Immature natural killer cell (primary cell): ENCODE data around the gene CST6. TPM values are rescaled to one million over a fixed set of nuclear protein-coding genes. Genes with fewer than 3 reads are reported as not detected.

Source experiments
- DNase-seq, 3 donors: peaks; one replicate each; pipeline ENCODE4 v3.0.0; 2022; ENCODE audit warnings: mixed read lengths in 1 of 3
- H3K27ac Mint-ChIP-seq, 6 donors: one replicate each; pipeline ENCODE4 v1.8.0; 2020; ENCODE audit warnings: mixed read lengths in 6 of 6, mild to moderate bottlenecking in 5 of 6, inconsistent platforms in 4 of 6, moderate library complexity in 3 of 6
- H3K27me3 Mint-ChIP-seq, 3 donors: one replicate each; pipeline ENCODE4 v1.8.0; 2020 to 2021; ENCODE audit warnings: low read depth in 3 of 3, mild to moderate bottlenecking in 3 of 3, mixed read lengths in 3 of 3, moderate library complexity in 3 of 3, inconsistent platforms in 1 of 3
- H3K36me3 Mint-ChIP-seq, 3 donors: one replicate each; pipeline ENCODE4 v1.8.0; 2020; ENCODE audit warnings: mixed read lengths in 3 of 3, inconsistent platforms in 2 of 3, mild to moderate bottlenecking in 2 of 3
- H3K4me1 Mint-ChIP-seq, 2 donors: one replicate each; pipeline ENCODE4 v1.8.0; 2020; ENCODE audit warnings: inconsistent platforms in 2 of 2, mild to moderate bottlenecking in 2 of 2, mixed read lengths in 2 of 2, moderate library complexity in 1 of 2
- H3K4me3 Mint-ChIP-seq, 5 donors: one replicate each; pipeline ENCODE4 v1.8.0; 2020; ENCODE audit warnings: mild to moderate bottlenecking in 5 of 5, mixed read lengths in 5 of 5, inconsistent platforms in 3 of 5, moderate library complexity in 3 of 5
- H3K9me3 Mint-ChIP-seq, 6 donors: one replicate each; pipeline ENCODE4 v1.8.0; 2020; ENCODE audit warnings: mild to moderate bottlenecking in 6 of 6, mixed read lengths in 6 of 6, inconsistent platforms in 4 of 6, moderate library complexity in 3 of 6
- polyA plus RNA-seq, 3 donors: library from polyadenylated mRNA; unstranded; fragments of 300-500 nt; fragmentation: Illumina TruSeq; gene quantifications; one replicate each; pipeline ENCODE4 v1.2.3, GENCODE V29; 2021

CST6 gene
- polyA plus RNA-seq, 3 donors from 2014 or later: not detected

GRCh38 chr11:66036334-66036710 lies 24.5 kb downstream of the CST6 start:
- no peak for DNase-seq
- H3K27ac Mint-ChIP-seq: no peak overlapping the region

GRCh38 chr11:66037327-66037726 lies 25.5 kb downstream of the CST6 start:
- Mint-ChIP-seq H3K36me3 (no peaks in the 10 kb centered on the region), H3K4me1 (no peaks in the 10 kb centered on the region), H3K27ac (no peak overlapping the region), H3K4me3 (no peak overlapping the region), H3K27me3 (peaks cover 5 to 6% (median 6%) of the 10 kb centered on the region in 3 donors), H3K9me3 (no peaks in the 10 kb centered on the region)
- no peak for DNase-seq

More at GRCh38 chr11:66036334-66036710, 24.5 kb downstream of the CST6 start:
- H3K27me3 Mint-ChIP-seq: peaks cover 5 to 6% (median 6%) of the 10 kb centered on the region in 3 donors
- H3K36me3 Mint-ChIP-seq: no peaks in the 10 kb centered on the region
- no peaks in the 10 kb centered on the region for H3K9me3 Mint-ChIP-seq
- no peak overlapping the region for H3K4me3 Mint-ChIP-seq
- H3K4me1 Mint-ChIP-seq: no peaks in the 10 kb centered on the region

- Mint-ChIP-seq H3K4me3 (no peak overlapping the region), H3K4me1 (peaks cover 3 to 6% of the 10 kb centered on the region in 2 donors), H3K27ac (no peak overlapping the region), H3K9me3 (no peaks in the 10 kb centered on the region), H3K27me3 (peaks cover 2 to 6% (median 5%) of the 10 kb centered on the region in 3 donors), H3K36me3 (no peaks in the 10 kb centered on the region)
- no peak for DNase-seq
These were observed 28.0 kb downstream of the CST6 start for GRCh38 chr11:66039765-66040164.

- H3K4me1 Mint-ChIP-seq: peaks cover 12 to 18% of the 10 kb centered on the region in 2 donors
- no peaks in the 10 kb centered on the region for H3K9me3 Mint-ChIP-seq
- H3K4me3 Mint-ChIP-seq: no peak overlapping the region
- peaks cover 0 to 6% (median 5%) of the 10 kb centered on the region in 3 donors for H3K27me3 Mint-ChIP-seq
- no peaks in the 10 kb centered on the region for H3K36me3 Mint-ChIP-seq
- no peak overlapping the region for H3K27ac Mint-ChIP-seq
- no peak for DNase-seq
These were observed 30.6 kb downstream of the CST6 start for GRCh38 chr11:66042227-66042995.

- Mint-ChIP-seq H3K9me3 (no peaks in the 10 kb centered on the region), H3K27ac (no peak overlapping the region), H3K27me3 (peaks cover 0 to 9% (median 4%) of the 10 kb centered on the region in 3 donors), H3K4me3 (no peak overlapping the region), H3K36me3 (no peaks in the 10 kb centered on the region), H3K4me1 (peaks cover 12 to 18% of the 10 kb centered on the region in 2 donors)
- no peak for DNase-seq
These were observed 31.4 kb downstream of the CST6 start for GRCh38 chr11:66042996-66043906.

- Mint-ChIP-seq H3K36me3 (no peaks in the 10 kb centered on the region), H3K4me3 (peak overlapping the region; percentile 22 to 74 (median 50)), H3K4me1 (peaks cover 14 to 18% of the 10 kb centered on the region in 2 donors), H3K9me3 (no peaks in the 10 kb centered on the region), H3K27ac (peak overlapping the region; percentile 46 to 89 (median 81)), H3K27me3 (peaks cover 0 to 11% (median 9%) of the 10 kb centered on the region in 3 donors)
- no peak for DNase-seq
These were observed 32.9 kb downstream of the CST6 start for GRCh38 chr11:66044757-66045156.

GRCh38 chr11:66045177-66045639 lies 33.4 kb downstream of the CST6 start:
- peak; percentile 81 to 84 (median 81) for DNase-seq
- Mint-ChIP-seq H3K4me3 (peak overlapping the region; percentile 22 to 74 (median 50)), H3K9me3 (no peaks in the 10 kb centered on the region), H3K27ac (peak overlapping the region; percentile 46 to 89 (median 81)), H3K4me1 (peaks cover 14 to 18% of the 10 kb centered on the region in 2 donors), H3K27me3 (peaks cover 0 to 11% (median 10%) of the 10 kb centered on the region in 3 donors), H3K36me3 (no peaks in the 10 kb centered on the region)

- Mint-ChIP-seq H3K4me3 (no peak overlapping the region), H3K27ac (no peak overlapping the region), H3K36me3 (no peaks in the 10 kb centered on the region), H3K27me3 (peaks cover 0 to 11% (median 10%) of the 10 kb centered on the region in 3 donors), H3K9me3 (no peaks in the 10 kb centered on the region), H3K4me1 (peaks cover 21 to 27% of the 10 kb centered on the region in 2 donors)
- no peak for DNase-seq
These were observed 35.1 kb downstream of the CST6 start for GRCh38 chr11:66046901-66047300.

GRCh38 chr11:66047541-66048365 lies 35.9 kb downstream of the CST6 start:
- H3K4me1 Mint-ChIP-seq: peaks cover 27 to 35% of the 10 kb centered on the region in 2 donors
- peaks cover 0 to 14% (median 14%) of the 10 kb centered on the region in 3 donors for H3K27me3 Mint-ChIP-seq
- H3K36me3 Mint-ChIP-seq: peaks cover 0 to 5% (median 3%) of the 10 kb centered on the region in 3 donors
- no peak overlapping the region for H3K27ac Mint-ChIP-seq
- H3K4me3 Mint-ChIP-seq: no peak overlapping the region
- H3K9me3 Mint-ChIP-seq: no peaks in the 10 kb centered on the region
- DNase-seq: no peak

GRCh38 chr11:66048547-66049323 lies 36.9 kb downstream of the CST6 start, which contains the start of gene GAL3ST3:
GAL3ST3 (minus strand) TSS chr11:66049161; CDS start chr11:66045415, 3,746 bp downstream.
- peaks cover 36 to 43% of the 10 kb centered on the region in 2 donors for H3K4me1 Mint-ChIP-seq
- DNase-seq: no peak
- peaks cover 0 to 15% (median 14%) of the 10 kb centered on the region in 3 donors for H3K27me3 Mint-ChIP-seq
- no peak within 1 kb of the TSS for H3K4me3 Mint-ChIP-seq
- H3K27ac Mint-ChIP-seq: no peak within 1 kb of the TSS
- H3K9me3 Mint-ChIP-seq: no peaks in the 10 kb centered on the region
- H3K36me3 Mint-ChIP-seq: peaks cover 0 to 9% (median 3%) of the 10 kb centered on the region in 3 donors

- Mint-ChIP-seq H3K27ac (peak overlapping the region in 4 of 6 donors; percentile 72 to 97 (median 96)), H3K4me3 (peak overlapping the region; percentile 88 to 100 (median 99)), H3K36me3 (peaks cover 8 to 20% (median 12%) of the 10 kb centered on the region in 3 donors), H3K4me1 (peaks cover 29 to 40% of the 10 kb centered on the region in 2 donors), H3K27me3 (peaks cover 0 to 14% (median 13%) of the 10 kb centered on the region in 3 donors), H3K9me3 (no peaks in the 10 kb centered on the region)
- DNase-seq: no peak
These were observed 38.9 kb downstream of the CST6 start for GRCh38 chr11:66050581-66051231.

- no peak for DNase-seq
- Mint-ChIP-seq H3K36me3 (peaks cover 8 to 24% (median 12%) of the 10 kb centered on the region in 3 donors), H3K9me3 (no peaks in the 10 kb centered on the region), H3K27me3 (peaks cover 0 to 13% (median 12%) of the 10 kb centered on the region in 3 donors), H3K4me1 (peaks cover 29 to 37% of the 10 kb centered on the region in 2 donors), H3K27ac (peak overlapping the region; percentile 90 to 97 (median 96)), H3K4me3 (peak overlapping the region; percentile 88 to 100 (median 99))
These were observed 39.6 kb downstream of the CST6 start for GRCh38 chr11:66051371-66051765.
